ENCODE results near the gene MED12L. TPM values are rescaled to one million over a fixed set of nuclear protein-coding genes. Genes with fewer than 3 reads are reported as not detected.

The MED12L gene
- total RNA-seq, 2 experiments from 2014 or later: 12.6 to 32.7 TPM

DNA sequence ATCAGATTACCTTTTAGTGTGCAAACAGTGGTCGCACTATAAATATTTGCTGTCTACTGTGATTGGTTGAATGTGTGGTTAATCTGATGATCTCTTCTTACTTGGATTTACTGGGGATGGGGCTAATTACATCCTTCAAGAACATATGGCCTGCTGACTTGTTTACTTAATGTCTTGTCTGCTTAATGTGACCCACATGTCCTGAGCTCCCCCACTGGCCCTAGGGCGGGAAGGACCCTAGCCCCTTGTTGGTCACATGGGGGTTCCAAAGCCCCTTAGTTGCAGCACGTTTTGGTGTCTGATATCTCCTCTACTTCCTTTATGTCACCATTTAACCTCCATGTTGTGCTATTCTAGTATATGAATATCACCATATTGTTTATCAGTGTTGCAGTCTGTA, 316.9 kb downstream of the MED12L start:
- intact Hi-C loops (cut with micrococcal nuclease; ENCODE audit: unreplicated experiment): no loop called here
- Histone ChIP-seq H4K20me1 (ENCODE audit: insufficient read depth, low read length) (no peaks in the 10 kb centered on the region), H3K79me2 (ENCODE audit: insufficient read depth, low read depth, low read length) (no peaks in the 10 kb centered on the region), H3K9me2 (ENCODE audit: insufficient read depth, low read length) (no peaks in the 10 kb centered on the region), H3K9me3 (ENCODE audit: low read length) (no peaks in the 10 kb centered on the region), H3K36me3 (ENCODE audit: insufficient read depth, low read length) (peaks cover 9% of the 10 kb centered on the region), H3K4me3 (ENCODE audit: low read depth, low read length, poor library complexity, severe bottlenecking) (no peak overlapping the region), H3K4me2 (ENCODE audit: low read length) (no peak overlapping the region), H3K27ac (ENCODE audit: low read depth, low read length, poor library complexity, severe bottlenecking) (no peak overlapping the region), H3K4me1 (ENCODE audit: insufficient read depth, low read length, poor library complexity, severe bottlenecking) (peaks cover 8% of the 10 kb centered on the region), H2AFZ (ENCODE audit: low read length) (no peak overlapping the region)
- ChIA-PET POLR2A (no interaction called here), CTCF (ENCODE audit: unreplicated experiment) (no interaction called here)
- no peak for DNase-seq (ENCODE audit: low spot score)
- no TSS peak for BruUV-seq (replicated peaks)
- TF ChIP-seq, protein P1, sequence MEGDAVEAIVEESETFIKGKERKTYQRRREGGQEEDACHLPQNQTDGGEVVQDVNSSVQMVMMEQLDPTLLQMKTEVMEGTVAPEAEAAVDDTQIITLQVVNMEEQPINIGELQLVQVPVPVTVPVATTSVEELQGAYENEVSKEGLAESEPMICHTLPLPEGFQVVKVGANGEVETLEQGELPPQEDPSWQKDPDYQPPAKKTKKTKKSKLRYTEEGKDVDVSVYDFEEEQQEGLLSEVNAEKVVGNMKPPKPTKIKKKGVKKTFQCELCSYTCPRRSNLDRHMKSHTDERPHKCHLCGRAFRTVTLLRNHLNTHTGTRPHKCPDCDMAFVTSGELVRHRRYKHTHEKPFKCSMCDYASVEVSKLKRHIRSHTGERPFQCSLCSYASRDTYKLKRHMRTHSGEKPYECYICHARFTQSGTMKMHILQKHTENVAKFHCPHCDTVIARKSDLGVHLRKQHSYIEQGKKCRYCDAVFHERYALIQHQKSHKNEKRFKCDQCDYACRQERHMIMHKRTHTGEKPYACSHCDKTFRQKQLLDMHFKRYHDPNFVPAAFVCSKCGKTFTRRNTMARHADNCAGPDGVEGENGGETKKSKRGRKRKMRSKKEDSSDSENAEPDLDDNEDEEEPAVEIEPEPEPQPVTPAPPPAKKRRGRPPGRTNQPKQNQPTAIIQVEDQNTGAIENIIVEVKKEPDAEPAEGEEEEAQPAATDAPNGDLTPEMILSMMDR (conservative IDR thresholded peaks at IDR 0.05; ENCODE audit: low read length): no peak
- no peak for TF ChIP-seq EZH2phosphoT487 (IDR thresholded peaks at IDR 0.05; ENCODE audit: borderline replicate concordance, low read depth, low read length)

- CTCF ChIA-PET (ENCODE audit: unreplicated experiment): no interaction called here
- no TSS peak for BruUV-seq (replicated peaks)
- H3K79me2 ChIP-seq (ENCODE audit: insufficient read depth, low read depth, low read length): no peaks in the 10 kb centered on the region
These were observed 317.8 kb downstream of the MED12L start for GRCh38 chr3:151403246-151403645.

GRCh38 chr3:151404316-151404715, 318.9 kb downstream of the MED12L start:
- POLR2A ChIA-PET: interaction anchor here (1.0 to 1.5 kb wide), 3 partner anchors 9 to 22 kb away, joined by 3 to 4 read pairs (median 3); no protein-coding TSS in a partner anchor
- intact Hi-C loops (cut with micrococcal nuclease; ENCODE audit: unreplicated experiment): no loop called here
- BruUV-seq (replicated peaks): no TSS peak

More at GRCh38 chr3:151403246-151403645, 317.8 kb downstream of the MED12L start:
- DNase-seq (ENCODE audit: low spot score): no peak
- H3K9me3 ChIP-seq (ENCODE audit: low read length): no peaks in the 10 kb centered on the region
- H3K27ac ChIP-seq (ENCODE audit: low read depth, low read length, poor library complexity, severe bottlenecking): no peak overlapping the region
- intact Hi-C loops (cut with micrococcal nuclease; ENCODE audit: unreplicated experiment): no loop called here
- no peak for TF ChIP-seq EZH2phosphoT487 (IDR thresholded peaks at IDR 0.05; ENCODE audit: borderline replicate concordance, low read depth, low read length)
- TF ChIP-seq, protein P1 (conservative IDR thresholded peaks at IDR 0.05; ENCODE audit: low read length): no peak
- no peak overlapping the region for H3K4me3 ChIP-seq (ENCODE audit: low read depth, low read length, poor library complexity, severe bottlenecking)
- no peak overlapping the region for H3K4me2 ChIP-seq (ENCODE audit: low read length)
- H3K9me2 ChIP-seq (ENCODE audit: insufficient read depth, low read length): no peaks in the 10 kb centered on the region
- H3K4me1 ChIP-seq (ENCODE audit: insufficient read depth, low read length, poor library complexity, severe bottlenecking): peaks cover 8% of the 10 kb centered on the region
- no peaks in the 10 kb centered on the region for H4K20me1 ChIP-seq (ENCODE audit: insufficient read depth, low read length)
- H3K36me3 ChIP-seq (ENCODE audit: insufficient read depth, low read length): peaks cover 4% of the 10 kb centered on the region
- POLR2A ChIA-PET: interaction anchor here (1.1 to 1.4 kb wide), 2 partner anchors 15 to 20 kb away, joined by 3 read pairs; no protein-coding TSS in a partner anchor
- H2AFZ ChIP-seq (ENCODE audit: low read length): no peak overlapping the region

More at GRCh38 chr3:151404316-151404715, 318.9 kb downstream of the MED12L start:
- no peak overlapping the region for H3K27ac ChIP-seq (ENCODE audit: low read depth, low read length, poor library complexity, severe bottlenecking)
- H3K4me1 ChIP-seq (ENCODE audit: insufficient read depth, low read length, poor library complexity, severe bottlenecking): no peaks in the 10 kb centered on the region
- TF ChIP-seq EZH2phosphoT487 (IDR thresholded peaks at IDR 0.05; ENCODE audit: borderline replicate concordance, low read depth, low read length): no peak
- TF ChIP-seq, protein P1 (conservative IDR thresholded peaks at IDR 0.05; ENCODE audit: low read length): no peak
- H3K9me3 ChIP-seq (ENCODE audit: low read length): no peaks in the 10 kb centered on the region
- H3K79me2 ChIP-seq (ENCODE audit: insufficient read depth, low read depth, low read length): no peaks in the 10 kb centered on the region
- H3K9me2 ChIP-seq (ENCODE audit: insufficient read depth, low read length): no peaks in the 10 kb centered on the region
- DNase-seq (ENCODE audit: low spot score): no peak
- H2AFZ ChIP-seq (ENCODE audit: low read length): no peak overlapping the region
- no peaks in the 10 kb centered on the region for H3K36me3 ChIP-seq (ENCODE audit: insufficient read depth, low read length)
- H4K20me1 ChIP-seq (ENCODE audit: insufficient read depth, low read length): no peaks in the 10 kb centered on the region
- no peak overlapping the region for H3K4me3 ChIP-seq (ENCODE audit: low read depth, low read length, poor library complexity, severe bottlenecking)
- H3K4me2 ChIP-seq (ENCODE audit: low read length): no peak overlapping the region
- CTCF ChIA-PET (ENCODE audit: unreplicated experiment): no interaction called here

Measured in OCI-LY7 (cell line).